ENCODE results near the gene SP140. TPM values are rescaled to one million over a fixed set of nuclear protein-coding genes. Genes with fewer than 3 reads are reported as not detected.

Gene SP140
- total and polyA plus RNA-seq, 9 of the 15 experiments (the other 6 are each of a cell fraction or from before 2014, with no cell fraction given): 0.04 to 1.1 (median 0.57) TPM; not detected in 1

Other genes with a start within 250 kb of the SP140 start
- not detected in 2 replicates for gene SLC16A14, start 156.8 kb upstream of the SP140 start, total RNA-seq (2014; rRNA removed)
- not detected in 2 replicates for gene SLC16A14, start 156.8 kb upstream of the SP140 start, total RNA-seq (2014; rRNA removed; fragmentation: Illumina TruSeq; extraction: Trizol)
- not detected in 2 replicates for gene SLC16A14, start 156.8 kb upstream of the SP140 start, total RNA-seq (2015; rRNA removed; fragmentation: Illumina TruSeq; extraction: Trizol)
- gene SLC16A14, start 156.8 kb upstream of the SP140 start, total RNA-seq (2021): not detected in 2 replicates
- gene SLC16A14, start 156.8 kb upstream of the SP140 start, polyA plus RNA-seq (2011; rRNA removed): not detected in 2 replicates
- gene SLC16A14, start 156.8 kb upstream of the SP140 start, polyA plus RNA-seq (2014; fragmentation: Illumina TruSeq; extraction: Trizol): not detected in 2 replicates
- gene SLC16A14, start 156.8 kb upstream of the SP140 start, polyA plus RNA-seq (2014; fragmentation: Nextera tagmentation; extraction: Ambion mirVana): not detected
- not detected in 2 replicates for gene SLC16A14, start 156.8 kb upstream of the SP140 start, polyA plus RNA-seq (2014; rRNA removed)
- 4.9 and 11.0 TPM in 2 replicates for gene SP110, start 5.8 kb upstream of the SP140 start, total RNA-seq (2014; rRNA removed)
- gene SP110, start 5.8 kb upstream of the SP140 start, total RNA-seq (2014; rRNA removed; fragmentation: Illumina TruSeq; extraction: Trizol): 7.1 and 7.8 TPM in 2 replicates
- 4.1 and 6.7 TPM in 2 replicates for gene SP110, start 5.8 kb upstream of the SP140 start, total RNA-seq (2015; rRNA removed; fragmentation: Illumina TruSeq; extraction: Trizol)
- gene SP110, start 5.8 kb upstream of the SP140 start, total RNA-seq (2021): 5.1 and 6.4 TPM in 2 replicates
- 0.92 and 3.6 TPM in 2 replicates for gene SP110, start 5.8 kb upstream of the SP140 start, polyA plus RNA-seq (2011; rRNA removed)
- gene SP110, start 5.8 kb upstream of the SP140 start, polyA plus RNA-seq (2014; fragmentation: Illumina TruSeq; extraction: Trizol): 7.9 and 8.8 TPM in 2 replicates
- 1 to 10 TPM; 7.6 to 8.5 TPM for gene SP110, start 5.8 kb upstream of the SP140 start, polyA plus RNA-seq (2014; fragmentation: Nextera tagmentation; extraction: Ambion mirVana)
- gene SP110, start 5.8 kb upstream of the SP140 start, polyA plus RNA-seq (2014; rRNA removed): 2.8 and 3.9 TPM in 2 replicates
- gene SP140L, start 101.5 kb downstream of the SP140 start, total RNA-seq (2014; rRNA removed): 5.9 and 6.6 TPM in 2 replicates
- 13.6 and 16.3 TPM in 2 replicates for gene SP140L, start 101.5 kb downstream of the SP140 start, total RNA-seq (2014; rRNA removed; fragmentation: Illumina TruSeq; extraction: Trizol)
- gene SP140L, start 101.5 kb downstream of the SP140 start, total RNA-seq (2015; rRNA removed; fragmentation: Illumina TruSeq; extraction: Trizol): 10.7 and 12.5 TPM in 2 replicates
- 11.3 and 11.8 TPM in 2 replicates for gene SP140L, start 101.5 kb downstream of the SP140 start, total RNA-seq (2021)
- 10.1 and 10.2 TPM in 2 replicates for gene SP140L, start 101.5 kb downstream of the SP140 start, polyA plus RNA-seq (2011; rRNA removed)
- gene SP140L, start 101.5 kb downstream of the SP140 start, polyA plus RNA-seq (2014; fragmentation: Illumina TruSeq; extraction: Trizol): 14.4 and 15.5 TPM in 2 replicates
- gene SP140L, start 101.5 kb downstream of the SP140 start, polyA plus RNA-seq (2014; fragmentation: Nextera tagmentation; extraction: Ambion mirVana): 1 to 10 TPM; 4.0 to 7.1 TPM
- 12.6 and 13.3 TPM in 2 replicates for gene SP140L, start 101.5 kb downstream of the SP140 start, polyA plus RNA-seq (2014; rRNA removed)
- gene SP100, start 190.5 kb downstream of the SP140 start, total RNA-seq (2014; rRNA removed): 32.2 and 36.7 TPM in 2 replicates
- gene SP100, start 190.5 kb downstream of the SP140 start, total RNA-seq (2014; rRNA removed; fragmentation: Illumina TruSeq; extraction: Trizol): 34.8 and 38.9 TPM in 2 replicates
- gene SP100, start 190.5 kb downstream of the SP140 start, total RNA-seq (2015; rRNA removed; fragmentation: Illumina TruSeq; extraction: Trizol): 29.7 and 31.6 TPM in 2 replicates
- gene SP100, start 190.5 kb downstream of the SP140 start, total RNA-seq (2021): 22.5 and 30.9 TPM in 2 replicates
- gene SP100, start 190.5 kb downstream of the SP140 start, polyA plus RNA-seq (2011; rRNA removed): 24.6 and 39.2 TPM in 2 replicates
- 35.4 and 37.3 TPM in 2 replicates for gene SP100, start 190.5 kb downstream of the SP140 start, polyA plus RNA-seq (2014; fragmentation: Illumina TruSeq; extraction: Trizol)
- gene SP100, start 190.5 kb downstream of the SP140 start, polyA plus RNA-seq (2014; fragmentation: Nextera tagmentation; extraction: Ambion mirVana): 10 to 100 TPM; 19.2 to 23.1 TPM
- 34.6 and 40.1 TPM in 2 replicates for gene SP100, start 190.5 kb downstream of the SP140 start, polyA plus RNA-seq (2014; rRNA removed)